Inflammatory macrophage treated with lipopolysaccharide for 1 hour (primary cell): ENCODE data around the gene CLIC6.
"Not testable (repeated sequence)": the region's sequence is repeated elsewhere in the genome, so short reads cannot be mapped to it uniquely, and the experiment has no call there.

Source experiments
- DNase-seq, 2 donors: peaks; one replicate each; pipeline ENCODE4 v3.0.0-alpha.2; 2020 to 2022

The CLIC6 gene

GRCh38 chr21:34695434-34695833 is 26.6 kb downstream of the CLIC6 start:
- peak; percentile 48 to 65 for DNase-seq

GRCh38 chr21:34696121-34696520 is 27.3 kb downstream of the CLIC6 start:
- no peak for DNase-seq

- DNase-seq, result no peak
These were observed 29.0 kb downstream of the CLIC6 start for GRCh38 chr21:34697826-34698225.

- DNase-seq, result no peak
These were observed 29.6 kb downstream of the CLIC6 start for GRCh38 chr21:34698270-34699015.

- no peak for DNase-seq
These were observed 31.8 kb downstream of the CLIC6 start for GRCh38 chr21:34700605-34701004.

- DNase-seq, result no peak
These were observed 32.9 kb downstream of the CLIC6 start for GRCh38 chr21:34701726-34702125.

- no peak for DNase-seq
These were observed 33.8 kb downstream of the CLIC6 start for GRCh38 chr21:34702341-34703170.

- no peak for DNase-seq
These were observed 34.8 kb downstream of the CLIC6 start for GRCh38 chr21:34703571-34703970.

GRCh38 chr21:34704119-34704518 is 35.3 kb downstream of the CLIC6 start:
- peak in 1 of 2 donors; percentile 35 for DNase-seq

- DNase-seq, result no peak
These were observed 36.2 kb downstream of the CLIC6 start for GRCh38 chr21:34705011-34705410.

- DNase-seq, result no peak
These were observed 37.5 kb downstream of the CLIC6 start for GRCh38 chr21:34706337-34706736.

GRCh38 chr21:34707876-34708325 is 39.1 kb downstream of the CLIC6 start:
- no peak for DNase-seq

- DNase-seq, result no peak
These were observed 44.8 kb downstream of the CLIC6 start for GRCh38 chr21:34713621-34714020.

GRCh38 chr21:34715518-34715917 is 46.7 kb downstream of the CLIC6 start:
- DNase-seq, result no peak

GRCh38 chr21:34715985-34716596 is 47.3 kb downstream of the CLIC6 start:
- no peak for DNase-seq

- DNase-seq, result not testable (repeated sequence)
These were observed 49.7 kb downstream of the CLIC6 start for GRCh38 chr21:34718529-34718928.

- no peak for DNase-seq
These were observed 54.0 kb downstream of the CLIC6 start for GRCh38 chr21:34722684-34723300.

GRCh38 chr21:34724131-34724856 is 55.5 kb downstream of the CLIC6 start:
- no peak for DNase-seq

GRCh38 chr21:34724857-34725195 is 56.0 kb downstream of the CLIC6 start:
- DNase-seq, result no peak

- peak in 1 of 2 donors; percentile 29 for DNase-seq
These were observed 58.0 kb downstream of the CLIC6 start for GRCh38 chr21:34726627-34727337.

- no peak for DNase-seq
These were observed 59.7 kb downstream of the CLIC6 start for GRCh38 chr21:34728479-34728878.

- no peak for DNase-seq
These were observed 61.4 kb downstream of the CLIC6 start for GRCh38 chr21:34730194-34730593.
